OCI-LY1 (cell line): Measurements from ENCODE around the gene JAM3.
A peak's percentile ranks its signal among the peaks of the same experiment; 100 is the strongest.

Experiments
- EZH2 ChIP-seq: fragments of 200-600 bp; sonication (generic), shearing (Covaris generic); IDR thresholded peaks from 2 replicates; pipeline ENCODE4 v1.8.0; 2017; ENCODE audit warnings: borderline replicate concordance, mixed run types, mild to moderate bottlenecking, antibody characterized with exemption, low read length, moderate library complexity, mixed read lengths
- TF ChIP-seq, protein P1 (sequence below): fragments of 200-600 bp; sonication (generic), shearing (Covaris generic); IDR thresholded peaks from 2 replicates; pipeline ENCODE4 v1.5.1; 2017; ENCODE audit warnings: mild to moderate bottlenecking, antibody characterized with exemption, low read length, moderate library complexity, mixed read lengths

DNA sequence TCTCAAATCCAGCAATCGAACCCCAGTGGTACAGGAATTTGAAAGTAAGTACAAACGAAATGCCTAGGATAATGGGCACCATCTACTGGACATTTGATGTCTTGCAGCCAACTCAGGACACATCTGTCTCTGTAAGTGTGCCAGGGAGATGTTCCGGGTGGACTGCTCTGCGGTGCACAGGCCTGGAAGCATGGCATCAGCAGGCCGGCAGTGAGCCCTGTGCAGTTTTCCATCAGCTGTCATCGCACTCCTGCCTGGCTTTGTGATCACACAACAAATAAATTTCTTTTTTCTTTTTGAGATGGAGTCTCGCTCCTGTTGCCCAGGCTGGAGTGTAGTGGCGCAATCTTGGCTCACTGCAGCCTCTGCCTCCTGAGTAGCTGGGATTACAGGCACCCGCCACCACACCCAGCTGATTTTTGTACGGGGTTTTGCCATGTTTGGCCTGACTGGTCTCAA lies 71.0 kb downstream of the JAM3 start:
- TF ChIP-seq, protein P1, sequence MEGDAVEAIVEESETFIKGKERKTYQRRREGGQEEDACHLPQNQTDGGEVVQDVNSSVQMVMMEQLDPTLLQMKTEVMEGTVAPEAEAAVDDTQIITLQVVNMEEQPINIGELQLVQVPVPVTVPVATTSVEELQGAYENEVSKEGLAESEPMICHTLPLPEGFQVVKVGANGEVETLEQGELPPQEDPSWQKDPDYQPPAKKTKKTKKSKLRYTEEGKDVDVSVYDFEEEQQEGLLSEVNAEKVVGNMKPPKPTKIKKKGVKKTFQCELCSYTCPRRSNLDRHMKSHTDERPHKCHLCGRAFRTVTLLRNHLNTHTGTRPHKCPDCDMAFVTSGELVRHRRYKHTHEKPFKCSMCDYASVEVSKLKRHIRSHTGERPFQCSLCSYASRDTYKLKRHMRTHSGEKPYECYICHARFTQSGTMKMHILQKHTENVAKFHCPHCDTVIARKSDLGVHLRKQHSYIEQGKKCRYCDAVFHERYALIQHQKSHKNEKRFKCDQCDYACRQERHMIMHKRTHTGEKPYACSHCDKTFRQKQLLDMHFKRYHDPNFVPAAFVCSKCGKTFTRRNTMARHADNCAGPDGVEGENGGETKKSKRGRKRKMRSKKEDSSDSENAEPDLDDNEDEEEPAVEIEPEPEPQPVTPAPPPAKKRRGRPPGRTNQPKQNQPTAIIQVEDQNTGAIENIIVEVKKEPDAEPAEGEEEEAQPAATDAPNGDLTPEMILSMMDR = peak; percentile 58; the same call in 1 of the 2 replicates
- TF ChIP-seq EZH2 = no peak
